WTC11 (cell line): Measurements from ENCODE around the gene MORN2. TPM values are rescaled to one million over a fixed set of nuclear protein-coding genes. Genes with fewer than 3 reads are reported as not detected.

Experiments
- ATAC-seq: fragments of 200-7000 bp; cut with Tn5 transposase; 2 replicates; pipeline ENCODE4 v1.10.0; 2021; ENCODE audit warnings: mild to moderate bottlenecking, moderate library complexity
- CTCF ChIA-PET: fragments of 300-600 bp; sonication (Branson Sonifier 250); formaldehyde crosslinking; loops from one replicate; lab custom pipeline; 2021; ENCODE audit warnings: antibody characterized with exemption; lab: Charles Lee
- POLR2A ChIA-PET: fragments of 350-600 bp; sonication (Branson Sonifier 250); formaldehyde crosslinking; loops from one replicate; lab custom pipeline; 2021; ENCODE audit warnings: antibody characterized with exemption; lab: Charles Lee
- DNase-seq: peaks from one replicate; pipeline ENCODE4 v3.0.0; 2021; ENCODE audit warnings: low spot score
- H3K27ac Mint-ChIP-seq: 2 replicates; pipeline ENCODE4 v1.8.0; 2021; ENCODE audit warnings: mixed read lengths
- H3K27me3 Mint-ChIP-seq: 2 replicates; pipeline ENCODE4 v1.8.0; 2021; ENCODE audit warnings: low read depth, mild to moderate bottlenecking, moderate library complexity, mixed read lengths
- H3K36me3 Mint-ChIP-seq: 2 replicates; pipeline ENCODE4 v1.8.0; 2021; ENCODE audit warnings: mixed read lengths
- H3K4me1 Mint-ChIP-seq: 2 replicates; pipeline ENCODE4 v1.8.0; 2022; ENCODE audit warnings: mixed read lengths
- H3K4me3 Mint-ChIP-seq: 2 replicates; pipeline ENCODE4 v1.8.0; 2021; ENCODE audit warnings: mild to moderate bottlenecking, moderate library complexity, mixed read lengths
- H3K9me3 Mint-ChIP-seq: 2 replicates; pipeline ENCODE4 v1.8.0; 2021; ENCODE audit warnings: mixed read lengths
- AR ChIP-seq: fragments of 250-450 bp; sonication (Bioruptor Pico); IDR thresholded peaks from 2 replicates; pipeline ENCODE4 v1.9.0; 2021; ENCODE audit warnings: mild to moderate bottlenecking
- ATF1 ChIP-seq: sonication (generic); formaldehyde crosslinking; IDR thresholded peaks from 2 replicates; pipeline ENCODE4 v1.8.1; 2023; ENCODE audit warnings: mild to moderate bottlenecking, moderate library complexity, missing genetic modification reagents
- ATF2 ChIP-seq: sonication (generic); formaldehyde crosslinking; IDR thresholded peaks from 2 replicates; pipeline ENCODE4 v1.8.1; 2022; ENCODE audit warnings: low read depth, missing genetic modification reagents, borderline replicate concordance
- CBFB ChIP-seq: sonication (generic); formaldehyde crosslinking; IDR thresholded peaks from 2 replicates; pipeline ENCODE4 v1.8.1; 2022; ENCODE audit warnings: mild to moderate bottlenecking, low read depth, missing genetic modification reagents
- CREM ChIP-seq: sonication (generic); formaldehyde crosslinking; IDR thresholded peaks from 2 replicates; pipeline ENCODE4 v1.8.1; 2022; ENCODE audit warnings: mild to moderate bottlenecking, missing genetic modification reagents, moderate library complexity
- E2F4 ChIP-seq: sonication (generic); formaldehyde crosslinking; IDR thresholded peaks from 2 replicates; pipeline ENCODE4 v1.8.1; 2022; ENCODE audit warnings: low read depth, mild to moderate bottlenecking, moderate library complexity, missing genetic modification reagents, borderline replicate concordance
- ESRRA ChIP-seq: sonication (generic); formaldehyde crosslinking; IDR thresholded peaks from 2 replicates; pipeline ENCODE4 v1.8.1; 2022; ENCODE audit warnings: mild to moderate bottlenecking, missing genetic modification reagents, borderline replicate concordance
- FOXK1 ChIP-seq: sonication (generic); formaldehyde crosslinking; IDR thresholded peaks from 2 replicates; pipeline ENCODE4 v1.8.0; 2022; ENCODE audit warnings: mild to moderate bottlenecking, moderate library complexity, missing genetic modification reagents
- FOXP1 ChIP-seq: sonication (generic); formaldehyde crosslinking; IDR thresholded peaks from 2 replicates; pipeline ENCODE4 v1.8.0; 2022; ENCODE audit warnings: missing genetic modification reagents, mild to moderate bottlenecking, moderate library complexity, borderline replicate concordance
- GTF2I ChIP-seq: fragments of 250-450 bp; sonication (Bioruptor Pico); conservative IDR thresholded peaks from 2 replicates; pipeline ENCODE4 v1.4.0; 2021; ENCODE audit warnings: mild to moderate bottlenecking
- MYBL2 ChIP-seq: sonication (generic); formaldehyde crosslinking; IDR thresholded peaks from 2 replicates; pipeline ENCODE4 v1.8.1; 2023; ENCODE audit warnings: mild to moderate bottlenecking, moderate library complexity, missing genetic modification reagents
- NFATC4 ChIP-seq: fragments of 250-450 bp; sonication (Bioruptor Pico); IDR thresholded peaks from 2 replicates; pipeline ENCODE4 v1.9.0; 2021; ENCODE audit warnings: mild to moderate bottlenecking
- NFYB ChIP-seq: sonication (generic); formaldehyde crosslinking; conservative IDR thresholded peaks from 2 replicates; pipeline ENCODE4 v1.8.0; 2022; ENCODE audit warnings: low read depth, missing genetic modification reagents
- NR3C1 ChIP-seq: sonication (generic); formaldehyde crosslinking; conservative IDR thresholded peaks from 2 replicates; pipeline ENCODE4 v1.8.1; 2023; ENCODE audit warnings: low read depth, mild to moderate bottlenecking, missing genetic modification reagents
- OVOL2 ChIP-seq: fragments of 250-450 bp; sonication (Bioruptor Pico); IDR thresholded peaks from 2 replicates; pipeline ENCODE4 v1.9.0; 2021; ENCODE audit warnings: mild to moderate bottlenecking, borderline replicate concordance
- SMAD4 ChIP-seq: sonication (generic); formaldehyde crosslinking; IDR thresholded peaks from 2 replicates; pipeline ENCODE4 v1.8.0; 2022; ENCODE audit warnings: mild to moderate bottlenecking, missing genetic modification reagents
- TCF7 ChIP-seq: sonication (generic); formaldehyde crosslinking; IDR thresholded peaks from 2 replicates; pipeline ENCODE4 v1.8.0; 2022; ENCODE audit warnings: mild to moderate bottlenecking, low read depth, missing genetic modification reagents, moderate library complexity
- TEAD1 ChIP-seq: sonication (generic); formaldehyde crosslinking; IDR thresholded peaks from 2 replicates; pipeline ENCODE4 v1.8.0; 2022; ENCODE audit warnings: mild to moderate bottlenecking, missing genetic modification reagents
- ZMAT4 ChIP-seq: fragments of 250-450 bp; sonication (Bioruptor Pico); IDR thresholded peaks from 2 replicates; pipeline ENCODE4 v1.9.0; 2021; ENCODE audit warnings: mild to moderate bottlenecking
- ZNF281 ChIP-seq: sonication (generic); formaldehyde crosslinking; IDR thresholded peaks from 2 replicates; pipeline ENCODE4 v1.8.0; 2023; ENCODE audit warnings: mild to moderate bottlenecking, missing genetic modification reagents
- total RNA-seq: library from RNA; stranded (reverse); gene quantifications from 3 replicates; pipeline ENCODE4 v1.2.3, GENCODE V29; 2021

The MORN2 gene
- total RNA-seq, 1 experiment from 2014 or later = 5.9 TPM

- H3K4me1 Mint-ChIP-seq = no peaks in the 10 kb centered on the region
- H3K9me3 Mint-ChIP-seq = peaks cover 9% of the 10 kb centered on the region
- ChIA-PET POLR2A (no interaction called here), CTCF (no interaction called here)
- DNase-seq (no peak), ATAC-seq (no peak)
- H3K4me3 Mint-ChIP-seq = no peak overlapping the region
- H3K27me3 Mint-ChIP-seq = no peaks in the 10 kb centered on the region
- H3K27ac Mint-ChIP-seq = no peak overlapping the region
- H3K36me3 Mint-ChIP-seq = peaks cover 16% of the 10 kb centered on the region
- TF ChIP-seq ESRRA (CRISPR knock-in tag) (no peak), CREM (CRISPR knock-in tag) (no peak), MYBL2 (CRISPR knock-in tag) (no peak), TCF7 (no peak), ZMAT4 (CRISPR knock-in tag) (no peak), AR (CRISPR knock-in tag) (no peak), ATF2 (CRISPR knock-in tag) (no peak), FOXK1 (CRISPR knock-in tag) (no peak), E2F4 (no peak), NFATC4 (CRISPR knock-in tag) (no peak), ATF1 (CRISPR knock-in tag) (no peak), NFYB (no peak), NR3C1 (CRISPR knock-in tag) (no peak), TEAD1 (CRISPR knock-in tag) (no peak), ZNF281 (CRISPR knock-in tag) (no peak), OVOL2 (CRISPR knock-in tag) (no peak), SMAD4 (CRISPR knock-in tag) (no peak), CBFB (CRISPR knock-in tag) (no peak), GTF2I (CRISPR knock-in tag) (no peak), FOXP1 (CRISPR knock-in tag) (no peak)
Observed at GRCh38 chr2:38866773-38867443, 8.9 kb upstream of the MORN2 start.
